Stimulated activated CD4-positive, alpha-beta T cell treated with anti-CD3 and anti-CD28 coated beads, Interleukin-4, amount 100 ng/mL, for 4 hours (primary cell): ENCODE results near the gene MKS1.

Source experiments
- DNase-seq, 2 experiments: peaks; one replicate each; pipeline ENCODE4 v3.0.0-alpha.2; 2020

The MKS1 gene

DNA sequence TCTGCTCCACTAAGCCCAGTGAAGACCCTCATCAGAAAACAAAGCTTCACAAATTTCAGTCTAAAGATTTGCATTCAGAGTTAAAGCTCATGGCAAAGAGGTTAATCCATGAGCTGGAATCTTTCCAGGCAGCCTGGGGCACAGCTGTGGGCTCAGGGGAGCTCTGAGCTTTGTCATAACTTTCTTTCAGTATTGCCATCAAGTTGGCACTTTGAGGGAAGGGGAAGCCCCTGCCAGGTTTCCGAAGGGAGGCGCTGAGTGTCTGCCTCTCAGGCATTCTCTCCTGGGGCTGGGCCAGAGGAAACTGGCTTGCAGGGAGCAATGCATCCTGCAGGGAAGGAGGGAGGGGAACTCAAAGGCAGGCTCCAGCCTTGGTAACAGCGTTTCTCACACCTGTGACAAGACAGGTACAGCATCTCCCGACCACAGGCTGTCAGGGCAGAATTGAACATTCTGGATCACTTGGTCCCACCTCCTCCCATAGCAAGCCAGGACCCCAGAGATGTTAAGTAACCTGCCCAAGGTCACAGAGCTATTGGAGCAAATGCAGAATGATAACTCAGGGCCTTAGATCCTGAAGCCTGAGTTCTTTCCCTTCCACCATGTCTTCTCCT lies 23.2 kb upstream of the MKS1 start:
- DNase-seq: no peak

DNA sequence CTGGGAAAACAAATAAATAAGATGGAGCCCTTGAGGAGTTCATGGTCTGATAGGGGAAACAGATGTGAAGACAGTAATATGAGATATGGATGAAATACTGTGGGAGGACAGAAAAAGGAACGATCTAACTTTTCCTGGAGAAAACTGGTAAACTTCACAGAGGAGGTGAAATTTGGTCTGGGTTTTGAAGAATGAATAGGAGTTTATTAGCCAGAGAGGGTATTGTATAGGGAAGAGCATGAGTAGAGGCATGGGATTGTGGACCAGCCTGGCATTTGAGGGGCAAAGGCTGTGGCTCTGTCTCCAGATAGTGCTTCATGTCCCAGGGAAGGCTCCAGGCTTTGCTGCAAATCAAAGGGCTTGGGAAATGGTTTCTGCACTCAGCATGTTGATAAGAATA lies 20.9 kb upstream of the MKS1 start:
- DNase-seq: no peak

DNA sequence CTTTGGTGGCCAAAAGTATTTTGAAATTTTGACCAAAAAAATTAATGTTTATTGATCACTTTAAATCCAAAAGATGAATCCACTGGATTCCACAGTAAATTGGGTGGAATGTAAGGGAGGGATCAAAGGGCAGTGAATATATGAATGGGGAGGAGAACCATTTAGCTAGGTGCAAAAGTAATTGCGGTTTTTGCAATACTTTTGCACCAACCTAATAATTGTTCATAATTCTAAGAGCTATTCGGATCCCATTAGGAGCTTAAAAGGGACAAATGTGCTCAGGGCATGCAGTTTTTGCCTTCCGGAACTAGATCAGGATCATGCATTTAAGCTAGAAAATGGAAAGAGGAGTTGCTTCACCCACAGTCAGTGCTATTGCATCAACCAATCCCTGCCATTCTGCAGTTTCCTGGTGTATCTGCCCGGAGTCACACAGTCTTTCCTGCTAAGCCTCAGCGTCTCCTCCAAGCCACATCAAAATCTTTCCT lies 19.1 kb upstream of the MKS1 start, which contains the start of gene LPO:
Gene LPO (plus strand): TSS at position 438 of the 488 bp plus-strand sequence. CDS start 4,396 bp downstream, outside the sequence.
- no peak for DNase-seq

DNA sequence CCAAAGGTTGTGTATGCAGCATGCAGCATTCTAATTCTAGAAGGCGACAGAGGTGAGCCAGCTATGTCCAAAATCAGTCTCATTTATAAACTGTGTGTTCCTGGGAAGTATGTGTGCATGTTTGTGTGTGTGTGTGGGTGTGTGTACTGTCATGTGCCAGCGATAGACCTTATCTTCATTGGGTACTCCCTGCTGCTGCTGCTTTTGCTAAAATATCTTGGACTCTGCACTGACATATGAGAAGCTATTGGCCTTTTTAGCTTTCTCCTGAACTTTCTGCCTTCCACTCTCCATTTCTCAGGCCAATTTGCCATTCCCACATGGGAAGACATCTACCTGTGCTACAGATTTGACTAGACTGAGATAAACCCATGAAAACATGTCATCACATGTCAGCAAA lies 17.3 kb upstream of the MKS1 start:
- DNase-seq: no peak

DNA sequence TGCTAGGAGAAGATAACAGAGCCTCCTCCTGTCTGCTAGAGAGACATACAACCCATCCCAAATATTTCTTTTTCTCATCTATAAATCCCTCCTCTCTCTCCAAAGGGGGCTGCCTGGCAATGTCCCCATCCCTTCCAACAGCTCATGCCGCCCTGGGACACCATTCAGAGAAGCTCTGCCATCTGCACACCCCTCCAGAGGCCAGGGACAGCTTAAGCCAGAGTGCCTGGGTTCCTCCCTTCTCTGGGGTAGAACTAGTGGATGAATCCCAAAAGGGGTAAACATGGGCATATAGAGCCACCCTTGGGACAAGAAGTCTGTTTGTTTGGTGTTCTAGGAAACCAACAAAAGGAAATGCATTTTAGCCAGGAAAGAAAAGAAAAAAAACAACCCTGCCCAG lies 16.8 kb upstream of the MKS1 start:
- no peak for DNase-seq

DNA sequence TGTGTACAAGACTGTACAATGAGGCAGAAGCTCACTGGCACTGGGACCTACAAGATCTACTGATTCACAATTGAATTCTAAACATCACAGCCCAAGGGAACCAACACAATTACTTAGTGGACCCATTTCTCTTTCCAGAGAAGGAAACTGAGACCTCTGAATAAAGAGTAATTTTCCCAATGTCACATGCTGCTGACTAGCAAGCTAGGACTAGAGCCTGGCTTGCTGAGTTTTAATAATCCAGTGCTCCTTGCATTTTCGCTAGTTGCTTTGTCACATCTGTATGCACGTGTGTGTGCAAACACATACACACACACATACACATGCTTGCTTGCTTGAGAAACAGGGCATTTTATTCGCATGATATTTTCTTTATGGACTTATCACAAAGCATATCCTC lies 15.5 kb upstream of the MKS1 start:
- no peak for DNase-seq

DNA sequence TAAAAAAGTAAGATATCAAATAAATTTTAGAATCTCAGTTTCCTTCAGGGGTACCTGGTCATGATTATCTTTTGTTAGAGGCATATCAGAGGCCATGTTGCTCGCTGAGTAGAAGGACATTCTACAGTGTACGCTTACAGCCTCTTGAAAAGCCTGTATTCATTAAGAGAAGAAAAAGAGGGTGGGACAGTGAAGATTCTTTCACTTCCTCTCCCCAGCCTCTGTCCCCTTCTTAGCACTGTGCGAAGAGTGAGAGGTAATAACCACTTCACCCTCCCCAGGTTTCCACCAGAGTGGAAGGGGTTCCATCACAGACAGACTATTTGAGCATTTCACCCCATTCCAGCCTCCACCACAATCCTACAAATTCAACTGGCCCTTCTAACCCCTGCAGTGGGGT lies 14.5 kb upstream of the MKS1 start:
- DNase-seq: no peak

DNA sequence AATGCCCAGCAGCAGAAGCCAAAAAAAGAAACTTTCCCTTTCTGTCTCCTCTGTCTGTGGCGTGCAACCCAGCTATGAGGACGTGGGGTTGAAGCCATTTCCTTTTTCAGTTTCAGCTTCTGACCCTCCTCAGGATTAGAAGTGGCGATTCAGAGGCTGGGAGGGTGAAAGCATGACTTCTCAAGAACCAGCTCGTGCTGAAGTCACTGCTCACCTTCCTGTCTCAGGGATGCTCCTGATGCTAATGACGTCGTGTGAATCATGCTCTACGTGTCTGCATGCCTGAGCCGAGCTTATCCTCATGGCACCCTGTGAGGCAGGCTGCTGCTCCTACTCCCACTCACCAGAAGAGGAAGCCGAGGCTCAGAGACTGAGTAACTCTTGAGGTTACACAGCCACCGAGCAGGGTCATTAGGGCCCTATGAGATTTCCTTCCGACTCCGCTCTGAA lies 13.7 kb upstream of the MKS1 start:
- DNase-seq: peak in 1 of 2 experiments; percentile 14

DNA sequence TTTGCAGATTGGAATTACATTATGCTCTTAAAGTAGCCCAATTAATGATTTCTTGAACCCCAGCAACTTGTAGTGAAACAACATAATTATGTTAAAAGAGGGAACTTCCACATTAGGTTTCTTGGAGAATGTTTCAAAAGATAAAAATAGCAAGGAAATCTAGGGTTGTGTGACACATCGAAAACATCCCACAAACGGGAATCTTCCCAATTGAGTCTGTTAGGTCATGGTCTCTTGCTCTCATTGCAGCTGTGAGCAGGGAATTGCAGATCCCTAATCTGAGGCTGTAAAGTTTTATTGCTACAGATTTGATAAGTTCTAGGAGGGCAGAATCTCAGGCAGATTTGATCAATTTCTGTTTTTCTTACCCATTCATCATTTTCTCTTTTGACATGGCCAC lies 12.6 kb upstream of the MKS1 start:
- DNase-seq: no peak

DNA sequence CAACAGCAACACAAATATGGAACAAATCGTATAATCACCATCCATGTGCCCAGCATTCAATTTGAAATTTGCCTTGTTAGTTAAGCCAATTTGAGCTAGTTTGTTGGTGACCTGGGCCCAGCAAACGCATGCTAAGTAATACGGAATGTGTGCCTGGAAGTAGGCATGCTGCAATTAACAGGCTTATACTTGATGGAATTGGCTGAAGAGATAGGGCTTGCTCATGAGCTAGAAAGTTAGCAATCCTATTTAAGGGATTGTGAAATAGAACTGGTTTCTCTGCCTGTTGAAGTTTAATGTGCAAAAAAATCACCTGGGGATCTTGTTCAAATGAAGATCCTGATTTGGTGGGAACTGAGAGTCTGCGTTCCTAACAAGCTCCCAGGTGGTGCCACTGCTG lies 10.8 kb upstream of the MKS1 start:
- no peak for DNase-seq

DNA sequence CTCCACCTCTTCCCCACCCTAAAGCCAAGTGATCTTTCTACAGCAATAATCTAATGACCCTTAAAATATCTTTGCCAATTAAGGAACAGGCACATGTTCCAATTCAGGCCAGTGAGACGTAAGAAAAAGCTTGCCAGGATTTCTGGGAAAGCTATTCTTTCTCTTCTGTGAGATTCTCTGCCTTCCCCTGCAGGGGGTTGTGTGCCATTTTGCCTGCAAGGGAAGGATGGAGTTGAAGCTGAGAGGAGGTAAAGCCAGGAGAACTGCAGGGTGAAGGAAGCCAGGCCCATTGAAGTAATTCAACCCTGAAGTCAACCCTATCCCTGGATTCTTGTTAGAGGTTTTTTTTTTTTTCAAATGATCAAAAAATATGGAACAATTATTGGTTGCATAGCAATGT lies 10.3 kb upstream of the MKS1 start:
- DNase-seq: no peak

DNA sequence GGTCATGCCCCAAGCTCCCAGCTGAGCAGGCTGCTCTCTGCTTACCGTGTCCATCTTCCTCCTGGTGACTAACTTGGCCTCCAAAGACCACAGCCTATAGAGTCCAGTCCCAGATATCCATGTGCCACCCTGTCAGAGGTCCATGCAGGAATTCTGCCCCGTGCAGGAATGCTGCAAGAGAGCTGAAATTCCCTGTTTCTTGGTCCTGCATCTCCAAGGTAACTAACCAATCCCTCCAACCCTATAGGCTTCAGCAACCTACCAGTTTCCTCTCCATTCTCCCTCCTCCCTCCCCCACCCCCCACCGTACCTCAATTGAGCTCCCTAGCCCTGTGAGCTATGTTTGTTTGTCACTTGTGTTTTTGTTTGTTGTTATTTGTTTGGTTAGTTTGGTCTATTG lies 9.6 kb upstream of the MKS1 start:
- DNase-seq: no peak

DNA sequence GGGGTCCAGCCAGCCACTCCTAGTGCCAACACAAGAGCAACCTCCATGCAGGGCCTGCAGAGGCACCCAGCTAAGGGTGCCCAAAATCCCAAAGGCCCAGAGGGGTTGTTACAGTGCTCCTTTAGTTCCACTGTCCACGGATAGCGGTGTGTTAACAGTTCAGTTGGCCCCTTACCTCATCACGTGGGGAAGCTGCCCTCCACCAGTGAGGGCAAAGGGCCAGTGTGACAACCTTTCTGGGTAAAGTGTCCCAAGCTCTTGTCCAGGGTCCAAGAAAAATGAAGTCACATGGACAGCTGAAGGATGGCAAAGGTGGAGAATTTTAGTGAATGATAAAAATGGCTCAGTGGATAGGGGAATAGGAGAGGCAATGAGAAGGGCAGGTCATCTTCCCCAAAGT lies 8.7 kb upstream of the MKS1 start:
- no peak for DNase-seq

DNA sequence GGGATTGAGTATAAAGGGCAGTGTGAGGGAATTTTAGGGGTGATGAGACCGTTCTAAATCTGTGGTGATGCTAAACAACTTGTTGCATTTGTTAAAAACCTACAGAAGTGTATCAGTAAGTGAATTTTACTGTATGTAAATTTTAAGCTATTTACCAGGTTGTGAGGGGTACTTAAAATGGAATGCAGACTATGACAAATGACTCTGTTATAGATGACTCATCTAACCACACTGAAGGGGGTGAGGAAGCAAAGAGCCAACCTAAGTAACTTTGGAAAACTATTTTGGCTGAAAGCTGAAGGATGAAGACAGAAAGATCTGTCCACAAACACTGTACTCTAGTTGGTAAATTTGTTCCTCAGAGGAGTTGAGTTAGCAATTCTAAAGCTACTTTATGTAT lies 5.3 kb upstream of the MKS1 start:
- no peak for DNase-seq

DNA sequence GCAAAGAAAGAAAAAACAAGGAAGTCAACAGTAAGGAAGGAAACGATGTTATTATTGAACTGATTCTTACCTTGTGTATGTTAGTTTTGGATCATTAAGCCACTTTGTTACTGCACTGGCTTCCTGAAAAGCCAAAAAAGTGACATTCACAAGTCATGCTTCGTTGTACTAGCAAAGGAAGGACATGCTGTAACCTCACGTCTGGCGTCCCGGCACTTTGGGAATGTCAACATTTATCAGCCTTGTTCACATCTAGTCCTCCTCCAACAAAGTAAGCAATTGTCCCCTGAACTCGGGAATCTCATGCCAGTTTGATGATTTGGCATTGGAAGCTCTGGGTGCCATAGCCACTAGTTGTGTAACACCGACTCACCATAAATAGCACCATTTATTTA lies 731 bp upstream of the MKS1 start:
- DNase-seq: no peak

DNA sequence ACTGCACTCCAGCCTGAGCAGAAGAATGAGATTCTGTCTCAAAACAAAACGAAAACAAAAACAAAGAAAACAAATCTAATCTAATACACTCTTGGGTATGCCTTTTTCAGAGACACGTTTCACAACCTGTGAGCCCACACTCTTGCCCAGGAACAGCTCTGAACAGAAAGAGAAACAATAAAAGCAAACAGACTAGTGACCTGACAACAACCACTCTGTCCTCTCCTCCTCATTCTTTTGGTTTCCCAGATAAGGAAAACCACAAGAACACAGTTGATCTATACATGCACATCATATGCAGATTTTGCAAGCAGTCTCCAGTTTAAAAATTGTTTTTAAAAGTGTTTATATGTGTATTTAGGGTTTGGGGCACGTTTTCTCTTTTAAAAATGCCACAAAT lies 1.3 kb downstream of the MKS1 start:
- DNase-seq: no peak

DNA sequence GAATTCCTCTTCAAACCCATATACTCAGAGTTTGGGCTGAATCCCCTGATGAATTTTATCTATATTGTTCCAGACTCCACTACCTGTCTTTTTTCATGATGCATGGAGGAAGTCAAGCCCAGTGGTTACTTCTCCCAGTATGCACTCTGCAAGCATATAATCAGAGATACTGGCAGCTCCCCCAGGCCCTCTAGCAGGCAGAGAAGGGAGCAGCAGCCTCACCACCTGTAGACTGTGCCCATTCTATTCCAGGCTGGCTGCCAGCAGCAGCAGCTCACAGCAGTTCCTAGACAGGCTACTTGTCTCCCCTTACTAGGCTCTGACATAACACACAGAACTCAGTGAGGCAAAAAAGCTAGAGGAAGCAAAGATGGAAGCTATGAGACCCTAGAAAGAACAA lies 3.4 kb downstream of the MKS1 start:
- DNase-seq: no peak

DNA sequence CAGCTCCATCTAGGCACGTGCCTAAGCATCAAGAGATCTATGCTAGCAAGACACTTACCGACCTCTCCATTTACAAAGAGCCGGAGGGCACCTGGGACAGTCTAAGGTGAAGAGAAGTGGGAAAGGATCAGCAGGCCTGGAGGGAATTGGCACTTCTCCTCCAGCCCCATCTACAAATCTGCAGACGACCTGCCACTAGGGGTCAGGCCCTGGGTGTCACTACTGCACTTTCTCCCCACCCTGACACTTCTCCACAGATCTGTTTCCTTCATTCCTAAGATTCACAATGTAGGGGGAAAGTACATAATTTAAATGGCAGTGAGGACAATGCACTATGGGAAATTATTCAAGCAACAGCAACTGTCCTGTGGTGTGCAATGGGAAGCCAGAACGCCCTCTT lies 8.1 kb downstream of the MKS1 start:
- no peak for DNase-seq

DNA sequence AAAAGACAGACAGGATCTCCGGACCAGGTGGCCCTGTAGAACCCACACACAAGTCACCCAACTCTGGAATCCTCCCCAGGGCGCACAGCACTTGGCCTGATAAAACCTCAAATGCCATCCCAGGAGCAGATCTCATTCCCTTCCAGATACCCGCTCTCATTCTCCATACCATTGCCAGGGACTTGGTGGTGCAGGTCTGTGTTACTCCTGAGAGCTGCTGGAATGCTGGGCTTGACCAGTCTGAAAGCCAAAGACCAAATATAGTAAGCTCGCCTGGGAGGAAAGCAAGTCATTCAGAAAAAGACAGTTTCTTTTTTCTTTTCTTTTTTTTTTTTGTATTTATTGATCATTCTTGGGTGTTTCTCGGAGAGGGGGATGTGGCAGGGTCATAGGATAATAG lies 10.7 kb downstream of the MKS1 start:
- DNase-seq: no peak

DNA sequence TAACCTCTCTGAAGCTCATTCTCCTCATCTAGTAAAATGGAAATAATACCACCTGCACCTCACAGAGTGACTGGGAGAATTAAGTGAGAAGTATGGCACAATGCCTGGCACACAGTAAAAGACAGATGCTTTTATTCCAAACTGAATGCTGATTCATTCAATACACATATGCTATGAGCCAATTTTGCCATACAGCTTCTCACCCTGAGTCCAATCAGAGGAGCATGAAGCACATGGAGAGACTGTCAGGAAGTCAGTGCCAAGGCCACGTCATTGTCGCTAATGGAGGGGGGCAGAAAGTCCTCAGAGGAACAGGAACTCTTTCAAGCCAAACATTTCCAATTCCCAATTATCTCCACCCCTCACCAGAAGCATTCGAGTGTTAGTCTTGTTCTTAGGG lies 11.6 kb downstream of the MKS1 start:
- DNase-seq: no peak

DNA sequence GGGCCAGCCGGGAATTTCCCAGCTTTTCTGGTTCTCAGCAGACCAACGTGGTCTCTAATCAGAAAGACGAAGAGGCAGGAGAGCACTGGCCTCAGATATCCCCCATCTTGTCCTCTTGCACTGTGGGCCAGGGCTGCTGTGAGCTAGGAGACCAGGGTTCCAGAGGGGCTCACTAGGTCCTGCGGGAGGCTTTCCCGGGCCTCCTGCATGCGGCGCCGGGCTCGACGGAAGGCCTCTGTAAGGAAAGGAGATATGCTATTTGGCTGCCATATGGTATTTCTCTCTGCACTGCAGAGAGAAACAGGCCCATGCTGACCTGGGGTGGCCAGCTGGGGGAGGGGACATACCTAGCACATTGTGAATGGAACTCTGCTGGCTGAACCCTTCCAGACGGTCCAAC lies 13.1 kb downstream of the MKS1 start:
- DNase-seq: no peak

DNA sequence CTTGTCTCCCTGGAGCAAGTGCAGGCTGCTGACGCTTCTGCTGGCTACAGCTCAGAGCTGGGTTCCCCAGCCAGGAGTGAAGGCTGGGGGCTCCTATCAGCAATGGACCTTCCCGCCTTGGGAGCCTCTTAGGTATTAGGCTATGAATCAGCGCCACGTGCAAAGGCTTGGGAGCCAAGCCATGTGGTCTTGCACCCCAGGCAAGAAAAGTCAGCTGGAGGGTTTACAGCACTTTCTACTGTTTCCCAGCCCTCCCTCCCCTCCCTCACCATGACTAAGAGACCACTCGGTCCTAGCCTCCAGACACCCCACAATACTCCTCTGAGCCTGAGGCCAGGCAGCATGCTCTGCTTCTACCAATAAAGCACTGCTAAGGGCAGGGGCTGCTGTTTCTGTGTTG lies 14.3 kb downstream of the MKS1 start:
- no peak for DNase-seq

DNA sequence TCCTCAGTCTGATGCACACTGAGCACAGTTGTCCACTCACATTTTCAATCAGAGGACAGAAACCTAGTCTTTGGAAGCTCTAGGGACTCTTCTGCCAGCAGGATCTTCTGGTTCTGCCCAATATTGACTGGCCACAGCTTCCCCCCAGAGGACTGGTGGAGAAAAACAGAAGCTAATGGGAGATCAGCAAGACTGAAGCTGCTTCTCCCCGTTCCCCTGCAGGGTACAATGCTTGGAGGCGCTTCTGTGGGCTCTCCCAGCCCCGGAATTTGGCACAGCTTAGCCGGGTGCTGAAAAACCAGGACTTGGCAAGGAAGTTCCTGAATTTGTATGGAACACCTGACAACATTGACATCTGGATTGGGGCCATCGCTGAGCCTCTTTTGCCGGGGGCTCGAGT lies 16.2 kb downstream of the MKS1 start:
- DNase-seq: no peak

DNA sequence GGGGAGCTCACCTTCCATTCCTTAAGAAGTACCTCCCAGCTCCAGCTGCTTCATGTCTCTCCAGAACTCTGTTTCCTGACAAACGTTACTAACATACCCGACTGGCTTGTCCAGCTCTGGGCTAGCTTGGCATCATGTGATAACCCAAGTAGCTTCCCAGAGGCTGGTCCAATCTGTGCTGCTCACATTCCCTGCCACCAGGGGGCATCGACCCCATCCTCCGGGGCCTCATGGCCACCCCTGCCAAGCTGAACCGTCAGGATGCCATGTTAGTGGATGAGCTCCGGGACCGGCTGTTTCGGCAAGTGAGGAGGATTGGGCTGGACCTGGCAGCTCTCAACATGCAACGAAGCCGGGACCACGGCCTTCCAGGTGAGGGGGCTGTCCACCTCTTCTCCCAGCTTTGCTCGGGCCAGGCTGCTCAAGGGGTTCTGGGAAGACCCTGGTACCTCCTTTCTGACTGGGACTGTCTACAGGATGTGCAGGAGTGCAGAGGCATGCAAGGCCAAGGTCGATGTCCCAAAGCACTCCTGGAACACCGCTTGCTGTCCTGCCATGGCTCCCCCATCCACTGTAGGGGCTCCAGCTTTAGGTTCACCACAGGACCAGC lies 18.9 kb downstream of the MKS1 start:
- peak; percentile 29 to 56 for DNase-seq

DNA sequence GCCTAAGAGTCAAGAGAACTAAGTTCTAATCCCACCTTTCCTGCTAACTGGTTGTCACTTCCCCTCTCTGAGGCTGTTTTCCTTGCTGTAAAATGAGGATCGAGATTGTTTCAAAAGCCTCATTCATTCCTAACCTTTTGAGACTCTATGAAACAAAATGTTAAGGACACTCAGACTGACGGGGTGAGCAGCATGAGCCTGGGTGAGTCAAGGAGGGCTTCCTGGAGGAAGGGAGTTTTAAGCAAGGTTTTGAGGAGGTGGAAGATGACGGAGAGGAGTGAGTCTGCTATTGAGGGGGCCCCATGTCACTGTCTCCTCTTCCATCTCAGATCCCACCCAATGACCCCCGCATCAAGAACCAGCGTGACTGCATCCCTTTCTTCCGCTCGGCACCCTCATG lies 22.4 kb downstream of the MKS1 start:
- no peak for DNase-seq
